GM21576 (cell line): Measurements from ENCODE around the gene LRRC47.

Source experiments
- ATAC-seq: cut with Tn5 transposase; IDR thresholded peaks from one replicate; pipeline ENCODE4 v1.9.1; 2021; ENCODE audit warnings: mild to moderate bottlenecking, moderate library complexity; ENCODE audit not compliant: unreplicated experiment

Gene LRRC47

GRCh38 chr1:3796215-3797061 is at the start of gene LRRC47:
Gene LRRC47 (minus strand): TSS chr1:3796498. CDS start chr1:3796476, 22 bp downstream.
- ATAC-seq: peak; percentile 96

- no peak for ATAC-seq
Measured at GRCh38 chr1:3842912-3843311, 46.6 kb upstream of the LRRC47 start.

DNA sequence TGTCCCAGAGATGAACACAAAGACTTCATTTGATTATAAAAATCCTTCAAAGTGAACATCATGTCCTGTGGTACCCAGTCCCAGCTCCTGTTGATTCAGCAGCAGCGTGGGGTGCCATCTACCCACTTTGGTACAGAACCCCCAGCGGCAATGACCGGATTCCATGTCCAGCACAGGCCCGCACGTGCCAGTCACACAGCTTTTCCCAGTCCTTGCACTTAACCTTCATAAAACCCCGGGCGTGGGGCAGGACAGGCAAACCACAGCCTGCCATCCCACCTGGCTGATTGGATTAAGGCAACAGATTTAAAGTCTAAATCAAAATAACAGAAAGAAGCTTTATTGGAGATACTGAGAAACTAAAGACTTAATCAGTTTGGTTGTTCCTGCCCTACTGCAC is 45.2 kb upstream of the LRRC47 start:
- no peak for ATAC-seq

DNA sequence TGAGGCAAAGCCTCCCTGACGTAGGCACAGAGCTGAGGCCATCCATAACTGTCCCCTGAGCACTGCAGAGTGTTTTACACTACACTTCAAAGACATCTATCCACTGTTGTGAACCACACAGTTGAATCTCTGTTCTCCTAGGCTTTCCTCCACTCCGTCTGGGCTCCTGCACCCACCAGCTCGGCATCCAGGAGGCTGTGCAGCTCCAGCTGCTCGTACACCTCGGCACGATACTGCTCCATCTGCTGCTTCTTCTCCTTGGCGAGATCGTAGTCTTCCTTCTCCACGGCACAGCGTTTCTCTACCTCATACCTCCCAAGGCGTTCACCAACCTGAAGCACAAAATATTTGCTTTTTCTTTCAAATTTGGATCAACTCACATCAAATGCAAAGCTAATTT is 42.5 kb upstream of the LRRC47 start:
- no peak for ATAC-seq

DNA sequence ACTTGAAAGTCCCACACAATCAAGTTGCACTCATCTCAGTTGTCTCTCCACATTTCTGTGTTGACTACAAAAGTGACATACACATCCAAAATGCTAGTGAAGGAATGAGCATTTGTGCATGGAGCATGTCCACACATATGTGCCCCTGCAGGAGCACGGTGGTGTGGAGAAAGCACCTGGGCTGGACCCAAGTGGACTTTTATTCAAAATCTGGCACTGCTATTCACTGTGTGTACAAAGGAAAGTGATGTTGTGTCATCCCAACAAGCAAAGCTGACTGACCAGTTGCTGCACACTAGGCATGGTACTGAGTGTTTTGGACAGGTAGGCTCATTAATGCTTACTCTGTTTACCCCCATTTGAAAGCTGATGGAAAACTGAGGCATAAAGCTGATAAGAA is 41.4 kb upstream of the LRRC47 start:
- no peak for ATAC-seq

DNA sequence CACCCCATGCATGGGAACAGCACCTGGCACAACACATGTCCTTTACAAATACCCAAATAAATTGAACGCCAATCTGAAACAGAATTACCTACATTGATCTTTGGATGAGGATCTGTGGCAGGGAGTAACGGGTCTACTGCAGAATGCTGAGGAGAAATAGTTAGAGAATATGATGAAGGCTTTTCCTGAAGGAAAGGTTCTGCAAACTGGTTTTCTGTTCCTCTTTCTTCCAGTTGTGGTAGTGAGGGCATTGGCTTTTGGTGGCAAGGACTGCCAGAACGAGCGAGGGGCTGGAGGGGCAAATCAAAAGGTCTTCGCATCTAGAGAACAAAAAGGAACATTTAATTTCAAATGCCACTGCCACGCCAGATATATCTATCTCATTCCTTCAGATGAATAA is 40.9 kb upstream of the LRRC47 start:
- ATAC-seq: no peak

- ATAC-seq: no peak
Measured at GRCh38 chr1:3836421-3836820, 40.1 kb upstream of the LRRC47 start.

- ATAC-seq: no peak
Measured at GRCh38 chr1:3834701-3835100, 38.4 kb upstream of the LRRC47 start.

DNA sequence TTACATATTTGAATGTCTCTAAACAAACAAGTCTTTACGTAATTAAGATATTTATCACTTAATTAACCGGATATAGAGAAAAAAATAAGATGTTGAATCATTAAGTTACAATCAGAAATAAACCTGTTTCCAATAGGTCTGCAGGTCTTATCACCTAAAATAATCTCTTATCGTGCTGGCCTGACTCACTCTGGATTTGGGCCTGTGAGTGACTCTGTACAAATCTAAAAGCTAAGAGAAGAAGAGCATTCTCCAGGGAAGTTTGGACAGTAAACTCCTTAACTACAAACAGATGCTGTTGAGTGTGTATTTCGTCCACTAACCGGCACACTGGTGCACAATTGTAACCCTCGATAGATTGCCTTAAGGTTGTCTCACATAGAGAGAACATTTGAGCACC is 35.4 kb upstream of the LRRC47 start:
- no peak for ATAC-seq

DNA sequence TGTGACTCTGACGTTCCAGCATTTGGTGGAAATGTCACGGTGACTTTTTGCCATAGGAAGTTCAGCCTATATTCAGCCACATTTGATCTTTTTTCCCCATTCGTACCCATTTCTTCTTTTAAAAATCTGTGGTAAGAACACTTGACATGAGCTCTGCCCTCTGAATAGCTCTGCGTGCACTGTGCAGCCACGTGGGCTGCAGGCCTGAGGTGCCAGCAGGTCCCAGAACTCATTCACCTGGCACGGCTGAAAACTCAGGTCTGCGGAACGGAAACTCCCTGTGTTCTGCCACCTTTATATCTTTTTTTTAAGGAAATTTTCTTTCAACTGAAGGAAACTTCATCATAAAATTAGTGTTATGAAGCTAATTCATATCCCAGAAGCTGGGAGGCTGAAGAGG is 32.1 kb upstream of the LRRC47 start:
- no peak for ATAC-seq

- no peak for ATAC-seq
Measured at GRCh38 chr1:3827813-3828307, 31.6 kb upstream of the LRRC47 start.

DNA sequence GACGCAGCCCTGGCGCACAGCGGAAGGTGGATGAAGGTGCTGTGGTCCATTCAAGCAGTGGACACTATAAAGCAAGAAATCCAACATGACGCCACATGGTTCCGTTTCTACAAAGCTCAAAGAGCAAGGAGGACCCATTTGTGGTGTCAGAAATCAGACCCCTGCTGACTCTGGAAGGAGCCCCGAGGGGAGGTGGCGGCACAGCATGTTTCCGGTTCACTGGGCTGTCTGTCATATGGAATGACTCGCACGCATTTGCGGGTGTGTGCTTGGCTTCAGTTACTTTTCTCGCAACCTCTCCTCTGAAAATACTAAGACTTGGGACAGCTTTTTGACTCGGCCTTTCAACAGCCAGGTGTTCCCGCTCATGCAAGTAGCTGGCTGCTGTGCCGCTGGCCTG is 29.1 kb upstream of the LRRC47 start:
- ATAC-seq: no peak

GRCh38 chr1:3824650-3825049 is 28.4 kb upstream of the LRRC47 start:
- no peak for ATAC-seq

DNA sequence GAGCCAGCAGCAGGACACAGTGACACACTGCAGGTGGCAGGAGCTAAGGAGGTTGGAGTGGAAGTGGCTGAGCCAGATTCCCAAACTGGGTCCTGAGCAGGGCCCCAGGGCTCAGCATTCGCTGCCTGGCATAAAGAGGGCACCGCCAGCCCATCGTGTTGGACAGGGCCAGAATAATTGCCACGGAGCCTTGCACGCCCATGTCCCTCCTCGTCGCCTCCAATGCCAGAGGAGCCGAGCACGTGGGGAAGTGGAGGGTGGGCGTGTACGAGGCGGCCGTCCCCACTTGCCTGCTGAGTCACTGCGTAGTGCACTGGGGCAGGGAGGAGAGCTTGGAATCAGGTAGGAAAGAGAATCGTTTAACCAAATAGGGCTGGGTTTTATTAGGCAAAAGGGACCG is 26.1 kb upstream of the LRRC47 start:
- ATAC-seq: no peak

- ATAC-seq: no peak
Measured at GRCh38 chr1:3821908-3822307, 25.6 kb upstream of the LRRC47 start.

DNA sequence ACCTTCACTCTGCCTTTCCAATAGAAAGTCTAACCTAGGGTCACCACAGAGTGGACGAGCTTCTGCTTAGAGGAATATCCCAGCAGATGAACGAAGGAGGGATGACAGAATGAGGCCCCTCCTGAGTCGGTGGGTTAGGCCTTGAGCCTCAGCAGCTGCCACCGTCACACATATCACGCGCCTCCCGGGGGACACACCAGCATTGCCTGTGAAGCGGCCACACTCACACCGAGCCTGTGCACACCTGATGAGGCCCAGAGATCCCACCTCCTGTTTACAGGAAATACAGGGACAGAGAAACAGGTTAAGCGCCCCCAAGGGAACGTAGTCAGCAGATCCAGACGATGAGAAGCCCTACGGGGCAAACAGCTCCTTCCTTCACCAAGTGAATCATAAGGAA is 25.1 kb upstream of the LRRC47 start:
- ATAC-seq: no peak

DNA sequence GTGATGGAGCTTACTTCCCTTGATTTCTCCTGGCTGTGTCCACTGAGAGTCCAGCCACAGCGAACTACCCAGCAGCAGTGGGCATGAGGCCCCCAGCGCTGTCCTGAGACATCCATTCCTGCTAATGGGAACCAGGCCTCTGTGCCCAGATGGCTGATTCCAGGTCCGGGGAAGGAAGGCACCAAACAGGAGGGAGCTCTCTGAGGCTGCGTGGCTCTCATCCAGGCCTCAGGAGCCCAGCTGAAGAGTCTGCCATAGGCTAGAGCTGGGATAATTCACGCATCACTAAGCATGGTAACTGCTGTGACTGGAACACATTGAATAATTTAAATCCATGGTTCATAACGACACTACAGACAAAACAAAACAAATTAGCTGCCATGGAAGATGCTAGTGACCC is 24.7 kb upstream of the LRRC47 start:
- ATAC-seq: no peak

DNA sequence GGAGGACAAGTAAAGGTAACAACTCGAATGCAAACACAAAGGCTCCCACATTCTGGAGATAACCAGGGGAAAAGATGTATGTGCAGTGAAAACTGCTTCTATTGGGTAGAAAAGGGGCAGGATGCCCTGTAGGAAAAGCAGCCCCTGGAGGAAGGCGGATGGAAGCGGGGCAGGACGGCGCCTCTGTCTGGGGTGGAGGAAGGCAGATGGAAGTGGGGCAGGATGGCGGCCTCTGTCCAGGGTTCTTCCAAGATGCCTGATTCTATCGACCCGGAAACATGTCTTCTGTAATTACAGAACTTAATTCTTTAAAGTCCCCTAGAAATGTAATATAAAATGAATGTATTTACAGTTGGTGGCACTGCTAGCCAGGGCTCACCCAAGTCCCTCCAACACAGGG is 24.0 kb upstream of the LRRC47 start:
- ATAC-seq: no peak

GRCh38 chr1:3819771-3820200 is 23.5 kb upstream of the LRRC47 start:
- no peak for ATAC-seq

DNA sequence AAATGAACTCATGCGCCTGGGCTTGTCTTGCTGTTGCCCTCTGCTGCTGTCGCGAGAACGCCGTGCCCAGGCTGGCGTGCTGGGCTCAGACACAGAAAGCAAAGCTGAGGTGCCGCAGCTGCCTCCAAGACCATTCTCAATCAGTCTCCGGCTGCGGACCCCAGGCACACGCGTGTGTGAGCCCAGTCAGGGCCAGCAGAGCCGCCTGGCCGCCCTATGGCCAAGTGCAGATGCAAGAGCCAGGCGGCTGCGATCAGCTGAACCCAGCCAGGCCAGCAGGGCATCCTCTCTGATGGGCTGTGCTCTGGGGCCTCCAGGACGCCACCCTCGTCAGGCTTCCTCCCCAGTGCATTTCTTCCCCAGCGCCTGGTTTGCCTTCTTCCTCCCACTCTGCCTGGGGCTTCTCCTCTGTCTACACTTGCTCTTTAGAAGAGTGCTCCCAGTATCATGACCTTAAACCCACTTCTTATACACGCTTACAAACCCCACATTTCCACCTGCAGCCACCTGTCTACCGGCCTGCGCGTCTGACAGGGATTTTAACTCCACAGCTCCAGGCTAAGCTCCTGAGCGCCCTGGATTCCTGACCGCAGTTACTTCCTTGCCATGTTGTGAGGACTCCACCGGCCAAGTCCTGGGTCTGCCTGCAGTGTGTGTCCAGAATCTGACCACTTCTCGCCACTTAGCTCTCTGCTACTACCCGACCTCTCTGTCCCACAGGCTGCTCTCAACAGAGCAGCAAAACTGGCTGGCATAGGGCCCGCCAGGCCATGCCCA is 21.7 kb upstream of the LRRC47 start:
- ATAC-seq: no peak

DNA sequence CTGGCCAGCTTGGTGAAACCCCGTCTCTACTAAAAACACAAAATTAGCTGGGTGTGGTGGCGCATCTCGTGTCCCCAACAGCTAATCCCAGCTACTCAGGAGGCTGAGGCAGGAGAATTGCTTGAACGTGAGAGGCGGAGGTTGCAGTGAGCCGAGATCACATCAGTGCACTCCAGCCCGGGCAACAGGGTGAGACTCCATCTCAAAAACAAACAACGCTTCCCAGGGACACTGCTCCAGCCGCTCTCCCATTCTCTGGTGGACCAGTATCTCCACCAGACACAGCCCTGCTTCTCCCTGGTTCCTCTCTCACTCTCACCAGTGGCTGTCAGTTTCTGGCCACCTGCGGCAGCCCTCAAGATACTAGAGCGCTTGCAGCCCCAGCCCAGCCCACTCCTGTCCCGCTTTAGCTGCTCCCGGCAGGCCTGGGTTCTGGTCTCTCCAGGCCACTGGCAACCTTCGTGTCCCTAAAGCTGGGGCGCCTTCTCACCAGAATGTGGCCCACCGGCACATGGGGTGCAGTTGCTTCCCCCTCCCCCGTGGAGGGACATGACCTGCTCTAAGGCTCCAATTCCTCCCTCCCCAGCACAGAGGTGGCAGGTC is 20.9 kb upstream of the LRRC47 start:
- no peak for ATAC-seq
